ENCODE results near the gene RDX. TPM values are rescaled to one million over a fixed set of nuclear protein-coding genes. Genes with fewer than 3 reads are reported as not detected.

The RDX gene
- total and polyA plus RNA-seq, 2 experiments from 2014 or later: 45.2 to 226 TPM

DNA sequence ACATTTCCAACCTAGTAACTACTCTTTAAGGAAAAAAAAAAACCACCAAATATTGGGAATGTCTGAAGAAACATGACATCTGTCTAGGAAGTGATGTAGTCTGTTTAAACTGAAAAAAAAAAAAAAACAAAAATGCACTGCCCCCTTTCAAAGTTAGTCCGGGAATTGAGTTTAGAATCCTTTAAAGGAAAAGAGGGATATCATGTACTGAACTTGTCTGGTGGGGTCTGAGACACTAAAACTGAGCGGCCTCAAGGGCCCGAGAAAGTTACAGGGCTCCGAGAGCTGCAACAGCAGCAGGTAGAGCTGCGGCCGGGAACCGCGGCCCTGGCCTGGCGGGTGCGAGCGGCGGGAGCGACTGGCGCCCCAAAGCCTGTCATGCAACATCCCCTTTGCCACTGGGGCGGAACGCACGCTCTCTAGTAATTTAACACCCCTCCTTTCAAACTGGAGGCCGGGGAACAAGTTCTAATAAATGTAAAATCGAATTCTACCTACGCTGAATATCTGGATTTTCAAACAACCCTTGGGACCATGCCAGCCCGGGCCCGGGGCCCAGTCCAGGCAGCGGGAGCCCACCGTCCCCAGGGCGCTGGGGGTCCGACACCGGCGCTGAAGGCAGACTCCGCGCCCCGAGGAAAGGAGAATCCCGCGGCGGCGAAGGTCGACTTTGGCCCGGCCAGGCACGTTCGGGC lies 736 bp downstream of the RDX start:
- Histone ChIP-seq H3K9me2 (ENCODE audit: insufficient read depth) (no peaks in the 10 kb centered on the region), H3F3A (replicated peaks; ENCODE audit: low read depth) (0 out of 2 replicates have a peak, but pooled peaks cover 3% of the 10 kb centered on the region), H3K79me2 (replicated peaks; ENCODE audit: insufficient read depth) (peaks cover 50% of the 10 kb centered on the region), H3K4me3 (peak overlapping the region; percentile 94), H4K20me1 (replicated peaks; ENCODE audit: insufficient read depth) (peaks cover 12% of the 10 kb centered on the region; the same call in 1 of the 2 replicates), H2AFZ (peak overlapping the region; percentile 60), H3K27ac (ENCODE audit: low read depth) (peak overlapping the region; percentile 82; the same call in 1 of the 2 replicates), H3K4me1 (ENCODE audit: insufficient read depth) (peaks cover 21% of the 10 kb centered on the region), H3K4me2 (peak overlapping the region; percentile 95), H3K36me3 (ENCODE audit: insufficient read depth) (no peaks in the 10 kb centered on the region), H3K27me3 (ENCODE audit: insufficient read depth) (no peaks in the 10 kb centered on the region)
- ATAC-seq (peak; percentile 72), DNase-seq (ENCODE audit: low spot score) (peak; percentile 74)
- H3K36me3 Mint-ChIP-seq (ENCODE audit: low read depth): no peaks in the 10 kb centered on the region; the same call in 2 of the 3 replicates
- no peaks in the 10 kb centered on the region; the same call in 2 of the 3 replicates for H3K9me3 Mint-ChIP-seq
- TF ChIP-seq, protein P1, sequence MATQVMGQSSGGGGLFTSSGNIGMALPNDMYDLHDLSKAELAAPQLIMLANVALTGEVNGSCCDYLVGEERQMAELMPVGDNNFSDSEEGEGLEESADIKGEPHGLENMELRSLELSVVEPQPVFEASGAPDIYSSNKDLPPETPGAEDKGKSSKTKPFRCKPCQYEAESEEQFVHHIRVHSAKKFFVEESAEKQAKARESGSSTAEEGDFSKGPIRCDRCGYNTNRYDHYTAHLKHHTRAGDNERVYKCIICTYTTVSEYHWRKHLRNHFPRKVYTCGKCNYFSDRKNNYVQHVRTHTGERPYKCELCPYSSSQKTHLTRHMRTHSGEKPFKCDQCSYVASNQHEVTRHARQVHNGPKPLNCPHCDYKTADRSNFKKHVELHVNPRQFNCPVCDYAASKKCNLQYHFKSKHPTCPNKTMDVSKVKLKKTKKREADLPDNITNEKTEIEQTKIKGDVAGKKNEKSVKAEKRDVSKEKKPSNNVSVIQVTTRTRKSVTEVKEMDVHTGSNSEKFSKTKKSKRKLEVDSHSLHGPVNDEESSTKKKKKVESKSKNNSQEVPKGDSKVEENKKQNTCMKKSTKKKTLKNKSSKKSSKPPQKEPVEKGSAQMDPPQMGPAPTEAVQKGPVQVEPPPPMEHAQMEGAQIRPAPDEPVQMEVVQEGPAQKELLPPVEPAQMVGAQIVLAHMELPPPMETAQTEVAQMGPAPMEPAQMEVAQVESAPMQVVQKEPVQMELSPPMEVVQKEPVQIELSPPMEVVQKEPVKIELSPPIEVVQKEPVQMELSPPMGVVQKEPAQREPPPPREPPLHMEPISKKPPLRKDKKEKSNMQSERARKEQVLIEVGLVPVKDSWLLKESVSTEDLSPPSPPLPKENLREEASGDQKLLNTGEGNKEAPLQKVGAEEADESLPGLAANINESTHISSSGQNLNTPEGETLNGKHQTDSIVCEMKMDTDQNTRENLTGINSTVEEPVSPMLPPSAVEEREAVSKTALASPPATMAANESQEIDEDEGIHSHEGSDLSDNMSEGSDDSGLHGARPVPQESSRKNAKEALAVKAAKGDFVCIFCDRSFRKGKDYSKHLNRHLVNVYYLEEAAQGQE (IDR thresholded peaks at IDR 0.05; ENCODE audit: unreplicated experiment): no peak
- H3K27me3 Mint-ChIP-seq (ENCODE audit: insufficient read depth, low read depth, poor library complexity): peaks cover 2% of the 10 kb centered on the region
- H3K4me1 Mint-ChIP-seq: peaks cover 42% of the 10 kb centered on the region
- H3K4me3 Mint-ChIP-seq: peak overlapping the region; percentile 87
- H3K27ac Mint-ChIP-seq: peak overlapping the region; percentile 83; the same call in 1 of the 2 replicates

DNA sequence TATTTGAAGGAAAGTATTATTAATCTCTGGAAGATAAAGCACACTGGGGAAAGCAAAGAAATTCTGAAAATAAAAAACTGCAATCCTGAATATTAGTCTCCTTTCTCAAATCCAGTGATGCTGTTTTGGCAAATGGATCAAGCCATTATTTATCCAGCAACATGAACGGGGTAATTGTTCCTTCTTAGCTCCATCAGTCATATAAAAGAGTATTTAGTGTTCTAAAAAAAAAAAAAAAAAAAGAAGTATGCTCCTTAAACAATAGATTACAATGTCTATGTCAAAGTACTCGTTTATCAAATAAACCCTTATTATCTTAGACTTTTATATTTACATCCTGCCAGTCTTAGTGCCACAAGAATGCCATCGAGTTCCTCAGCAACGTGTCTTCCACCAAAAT lies 1.3 kb downstream of the RDX start:
- peaks cover 56% of the 10 kb centered on the region for H3K79me2 ChIP-seq (replicated peaks; ENCODE audit: insufficient read depth)
- no peaks in the 10 kb centered on the region for H3K36me3 ChIP-seq (ENCODE audit: insufficient read depth)
- H3K4me1 Mint-ChIP-seq: peaks cover 42% of the 10 kb centered on the region
- peak overlapping the region; percentile 94 for H3K4me3 ChIP-seq
- H3K9me3 Mint-ChIP-seq: no peaks in the 10 kb centered on the region; the same call in 2 of the 3 replicates
- peaks cover 21% of the 10 kb centered on the region for H3K4me1 ChIP-seq (ENCODE audit: insufficient read depth)
- TF ChIP-seq CREB1 (CRISPR knock-in tag; IDR thresholded peaks at IDR 0.05; ENCODE audit: low read depth) (no peak), ZNF331 (CRISPR knock-in tag; IDR thresholded peaks at IDR 0.05; ENCODE audit: low read depth) (no peak), STAT1 (IDR thresholded peaks at IDR 0.05; ENCODE audit: unreplicated experiment) (no peak), NANOG (IDR thresholded peaks at IDR 0.05; ENCODE audit: borderline replicate concordance) (no peak), JUNB (IDR thresholded peaks at IDR 0.05; ENCODE audit: unreplicated experiment) (no peak)
- TF ChIP-seq, protein P1 (IDR thresholded peaks at IDR 0.05; ENCODE audit: unreplicated experiment): no peak
- TF ChIP-seq, protein P2, sequence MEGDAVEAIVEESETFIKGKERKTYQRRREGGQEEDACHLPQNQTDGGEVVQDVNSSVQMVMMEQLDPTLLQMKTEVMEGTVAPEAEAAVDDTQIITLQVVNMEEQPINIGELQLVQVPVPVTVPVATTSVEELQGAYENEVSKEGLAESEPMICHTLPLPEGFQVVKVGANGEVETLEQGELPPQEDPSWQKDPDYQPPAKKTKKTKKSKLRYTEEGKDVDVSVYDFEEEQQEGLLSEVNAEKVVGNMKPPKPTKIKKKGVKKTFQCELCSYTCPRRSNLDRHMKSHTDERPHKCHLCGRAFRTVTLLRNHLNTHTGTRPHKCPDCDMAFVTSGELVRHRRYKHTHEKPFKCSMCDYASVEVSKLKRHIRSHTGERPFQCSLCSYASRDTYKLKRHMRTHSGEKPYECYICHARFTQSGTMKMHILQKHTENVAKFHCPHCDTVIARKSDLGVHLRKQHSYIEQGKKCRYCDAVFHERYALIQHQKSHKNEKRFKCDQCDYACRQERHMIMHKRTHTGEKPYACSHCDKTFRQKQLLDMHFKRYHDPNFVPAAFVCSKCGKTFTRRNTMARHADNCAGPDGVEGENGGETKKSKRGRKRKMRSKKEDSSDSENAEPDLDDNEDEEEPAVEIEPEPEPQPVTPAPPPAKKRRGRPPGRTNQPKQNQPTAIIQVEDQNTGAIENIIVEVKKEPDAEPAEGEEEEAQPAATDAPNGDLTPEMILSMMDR (conservative IDR thresholded peaks at IDR 0.05; ENCODE audit: low read depth in 2 of 2): no peak
- ATAC-seq: no peak
- H3F3A ChIP-seq (replicated peaks; ENCODE audit: low read depth): 0 out of 2 replicates have a peak, but pooled peaks cover 3% of the 10 kb centered on the region
- H2AFZ ChIP-seq: no peak overlapping the region
- peak overlapping the region; percentile 87 for H3K4me3 Mint-ChIP-seq
- no peaks in the 10 kb centered on the region for H3K27me3 ChIP-seq (ENCODE audit: insufficient read depth)
- H3K4me2 ChIP-seq: peak overlapping the region; percentile 95
- DNase-seq (ENCODE audit: low spot score): no peak
- H3K27me3 Mint-ChIP-seq (ENCODE audit: insufficient read depth, low read depth, poor library complexity): peaks cover 2% of the 10 kb centered on the region
- no peak overlapping the region for H3K27ac Mint-ChIP-seq
- no peaks in the 10 kb centered on the region; the same call in 2 of the 3 replicates for H3K36me3 Mint-ChIP-seq (ENCODE audit: low read depth)
- no peaks in the 10 kb centered on the region for H3K9me2 ChIP-seq (ENCODE audit: insufficient read depth)
- peaks cover 13% of the 10 kb centered on the region; the same call in 1 of the 2 replicates for H4K20me1 ChIP-seq (replicated peaks; ENCODE audit: insufficient read depth)
- H3K27ac ChIP-seq (ENCODE audit: low read depth): no peak overlapping the region

Measured in GM23338 (cell line).